NK-92 (cell line): ENCODE data around the gene SEPTIN12.

Source experiments
- DNase-seq: peaks from one replicate; lab custom pipeline; 2025; ENCODE audit not compliant: unreplicated experiment; lab: John Stamatoyannopoulos, UW

Gene SEPTIN12

GRCh38 chr16:4734063-4734729, 53.9 kb downstream of the SEPTIN12 start, which contains the start of the genes ANKS3 and DNAAF8:
Gene ANKS3 (minus strand): TSS chr16:4734271. CDS start chr16:4730149, 4,122 bp downstream.
Gene DNAAF8 (plus strand): TSS chr16:4734537. CDS start chr16:4736515, 1,978 bp downstream.
- no peak for DNase-seq

- DNase-seq: no peak
Observed at GRCh38 chr16:4733747-4734062, 54.4 kb downstream of the SEPTIN12 start.

- no peak for DNase-seq
Observed at GRCh38 chr16:4733211-4733742, 54.9 kb downstream of the SEPTIN12 start.

DNA sequence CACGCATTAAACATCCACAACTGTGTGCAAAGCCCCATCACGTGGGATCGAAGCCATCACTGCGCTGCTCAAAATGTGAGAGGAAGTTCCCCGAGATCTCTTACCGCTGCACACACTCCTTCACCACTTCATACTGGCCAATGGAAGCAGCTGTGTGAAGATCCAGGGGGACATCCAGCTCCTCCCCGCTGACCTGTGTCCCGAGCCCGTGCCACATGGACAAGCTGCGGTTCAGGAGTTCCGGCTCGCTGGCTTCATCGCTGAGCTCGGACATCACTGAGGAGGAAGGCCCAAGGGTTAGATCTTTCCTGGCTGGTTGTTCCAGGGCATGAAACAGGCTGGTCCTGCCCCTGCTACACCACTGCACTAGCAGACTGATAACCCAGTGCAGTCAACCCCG, 58.3 kb downstream of the SEPTIN12 start:
- no peak for DNase-seq

- DNase-seq: no peak
Observed at GRCh38 chr16:4728676-4729075, 59.5 kb downstream of the SEPTIN12 start.
